H54 (cell line): ENCODE results near the gene MITD1.
"Not testable (repeated sequence)": the region's sequence is repeated elsewhere in the genome, so short reads cannot be mapped to it uniquely, and the experiment has no call there.

Experiments used
- DNase-seq: peaks from one replicate; pipeline ENCODE4 v3.0.0; 2011; ENCODE audit warnings: low spot score, mixed read lengths; ENCODE audit not compliant: insufficient read length
- FAIRE-seq: peaks from 3 replicates; lab custom pipeline; 2011; peaks lifted over from hg19 to GRCh38; lab: Jason Lieb, UNC
- POLR2A ChIP-seq: IDR thresholded peaks from 2 replicates; pipeline ENCODE4 v1.6.1; 2011; ENCODE audit warnings: low read depth, mild to moderate bottlenecking, low read length

The MITD1 gene

GRCh38 chr2:99140860-99141109 lies 40.1 kb downstream of the MITD1 start:
- peak; percentile 48 for FAIRE-seq
- peak; percentile 75; the same call in 1 of the 2 replicates for TF ChIP-seq POLR2A
- peak; percentile 57 for DNase-seq

GRCh38 chr2:99140056-99140859 lies 40.6 kb downstream of the MITD1 start:
- no peak for TF ChIP-seq POLR2A
- DNase-seq (no peak), FAIRE-seq (no peak)

DNA sequence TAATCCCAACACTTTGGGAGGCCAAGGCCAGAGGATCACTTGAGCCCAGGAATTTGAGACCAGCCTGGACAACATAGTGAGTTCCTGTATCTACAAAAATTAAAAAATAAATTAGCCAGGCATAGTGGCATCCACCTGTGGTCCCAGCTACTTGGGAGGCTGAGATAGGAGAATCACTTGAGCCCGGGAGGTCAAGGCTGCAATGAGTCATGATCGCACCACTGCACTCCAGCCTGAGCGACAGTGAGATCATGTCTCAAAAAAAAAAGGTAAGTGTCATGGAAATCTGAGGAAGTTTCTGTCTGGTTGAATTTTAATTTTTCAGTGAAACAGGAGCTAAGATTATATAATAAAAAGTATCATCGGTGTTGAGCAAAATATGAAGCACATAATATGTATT lies 41.9 kb downstream of the MITD1 start:
- DNase-seq (no peak), FAIRE-seq (no peak)
- TF ChIP-seq POLR2A = no peak

GRCh38 chr2:99135044-99135556 lies 45.8 kb downstream of the MITD1 start:
- not testable (repeated sequence) for FAIRE-seq, DNase-seq

DNA sequence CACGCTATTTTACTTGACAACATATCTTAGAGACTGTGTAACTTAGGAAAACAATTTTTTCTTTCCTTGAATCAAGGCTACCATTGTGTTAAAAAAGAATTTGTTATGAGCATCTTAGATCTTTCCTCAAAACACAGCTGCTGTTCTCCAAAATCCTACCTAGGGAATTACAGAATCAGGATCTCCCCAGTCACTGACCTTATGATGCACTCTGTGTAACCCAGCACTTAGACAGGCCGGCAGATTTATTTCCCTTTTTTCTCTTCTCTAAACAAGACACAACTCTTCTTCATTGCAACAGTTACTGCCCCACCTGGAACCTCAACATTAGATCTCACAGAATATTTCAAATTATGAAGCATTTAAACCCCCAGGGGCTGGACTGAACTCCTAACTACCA lies 52.9 kb downstream of the MITD1 start:
- FAIRE-seq (no peak), DNase-seq (no peak)
- no peak for TF ChIP-seq POLR2A
